Activated CD8-positive, alpha-beta T cell treated with anti-CD3 and anti-CD28 coated beads for 36 hours (primary cell): ENCODE measurements around the gene MCM6. TPM values are rescaled to one million over a fixed set of nuclear protein-coding genes. Genes with fewer than 3 reads are reported as not detected.
"Not testable (repeated sequence)": the region's sequence is repeated elsewhere in the genome, so short reads cannot be mapped to it uniquely, and the experiment has no call there.

Experiments used
- ATAC-seq: fragments of 200-7000 bp; cut with Tn5 transposase; one replicate; pipeline ENCODE4 v1.10.0; 2021; ENCODE audit warnings: mild to moderate bottlenecking, moderate library complexity
- CTCF ChIA-PET: fragments of 350-600 bp; sonication (Branson Sonifier 250); formaldehyde crosslinking; loops from one replicate; lab custom pipeline; 2021; ENCODE audit warnings: antibody characterized with exemption; lab: Charles Lee
- POLR2A ChIA-PET: fragments of 350-600 bp; sonication (Branson Sonifier 250); formaldehyde crosslinking; loops from one replicate; lab custom pipeline; 2021; ENCODE audit warnings: antibody characterized with exemption; lab: Charles Lee
- DNase-seq: peaks from one replicate; pipeline ENCODE4 v3.0.0-alpha.2; 2020
- H3K27ac Mint-ChIP-seq: one replicate; pipeline ENCODE4 v1.8.0; 2021; ENCODE audit warnings: mild to moderate bottlenecking, mixed read lengths
- H3K27me3 Mint-ChIP-seq: one replicate; pipeline ENCODE4 v1.8.0; 2021; ENCODE audit warnings: mixed read lengths
- H3K36me3 Mint-ChIP-seq: one replicate; pipeline ENCODE4 v1.8.0; 2021; ENCODE audit warnings: low read depth, mixed read lengths
- H3K4me1 Mint-ChIP-seq: one replicate; pipeline ENCODE4 v1.8.0; 2021; ENCODE audit warnings: low read depth, mixed read lengths
- H3K4me3 Mint-ChIP-seq: one replicate; pipeline ENCODE4 v1.8.0; 2021; ENCODE audit warnings: mild to moderate bottlenecking, moderate library complexity, mixed read lengths
- H3K9me3 Mint-ChIP-seq: one replicate; pipeline ENCODE4 v1.8.0; 2021; ENCODE audit warnings: mixed read lengths
- CTCF ChIP-seq: fragments of 200-600 bp; IDR thresholded peaks from one replicate; pipeline ENCODE4 v1.8.0; 2022; ENCODE audit warnings: antibody characterized with exemption, mild to moderate bottlenecking
- intact Hi-C: fragments of 100-400 bp; cut with micrococcal nuclease; formaldehyde crosslinking; loops from one replicate; pipeline ENCODE4 v1.10.0; 2022
- total RNA-seq, 2 experiments: library from RNA; stranded (reverse); gene quantifications; one replicate each; pipeline ENCODE4 v1.2.3, GENCODE V29; 2021

Gene MCM6
- total RNA-seq, 2 experiments from 2014 or later: 229 to 234 TPM

GRCh38 chr2:135812907-135813511 is 63.2 kb downstream of the MCM6 start:
- DNase-seq (no peak), ATAC-seq (no peak)
- ChIA-PET CTCF (interaction anchor here (0.9 to 15.9 kb wide), 2 partner anchors 15 to 53 kb away, joined by 3 to 145 read pairs; no protein-coding TSS in a partner anchor), POLR2A (interaction anchor here (0.9 kb wide), 1 partner anchor 15 kb away, joined by 3 read pairs; no protein-coding TSS in a partner anchor)
- Mint-ChIP-seq H3K36me3 (peaks cover 4% of the 10 kb centered on the region), H3K4me3 (no peak overlapping the region), H3K9me3 (peaks cover 11% of the 10 kb centered on the region), H3K4me1 (peaks cover 30% of the 10 kb centered on the region), H3K27ac (no peak overlapping the region), H3K27me3 (no peaks in the 10 kb centered on the region)
- intact Hi-C loops: no loop called here
- TF ChIP-seq CTCF: no peak

- DNase-seq, intact Hi-C loops, H3K27ac Mint-ChIP-seq, H3K4me1 Mint-ChIP-seq, ATAC-seq, H3K27me3 Mint-ChIP-seq, POLR2A ChIA-PET, H3K4me3 Mint-ChIP-seq, H3K36me3 Mint-ChIP-seq, H3K9me3 Mint-ChIP-seq: not testable (repeated sequence)
- CTCF ChIA-PET: interaction anchor here (15.9 kb wide), 1 partner anchor 10 kb away, joined by 145 read pairs; no protein-coding TSS in a partner anchor
These were observed 68.4 kb downstream of the MCM6 start for GRCh38 chr2:135807874-135808273.

- no peak for TF ChIP-seq CTCF
- POLR2A ChIA-PET: interaction anchor here (1.5 kb wide), 1 partner anchor 13 kb away, joined by 4 read pairs; no protein-coding TSS in a partner anchor
- no peaks in the 10 kb centered on the region for H3K27me3 Mint-ChIP-seq
- peaks cover 20% of the 10 kb centered on the region for H3K9me3 Mint-ChIP-seq
- ATAC-seq (no peak), DNase-seq (no peak)
- peaks cover 5% of the 10 kb centered on the region for H3K4me1 Mint-ChIP-seq
- H3K36me3 Mint-ChIP-seq: peaks cover 15% of the 10 kb centered on the region
- H3K27ac Mint-ChIP-seq: no peak overlapping the region
- intact Hi-C loops: no loop called here
- no peak overlapping the region for H3K4me3 Mint-ChIP-seq
- CTCF ChIA-PET: interaction anchor here (1.4 to 2.0 kb wide), 3 partner anchors 11 to 20 kb away, joined by 4 to 5 read pairs (median 4); no protein-coding TSS in a partner anchor
These were observed 73.0 kb downstream of the MCM6 start for GRCh38 chr2:135803278-135803677.

GRCh38 chr2:135802350-135802749 is 73.9 kb downstream of the MCM6 start:
- ChIA-PET POLR2A (interaction anchor here (1.5 kb wide), 1 partner anchor 12 kb away, joined by 4 read pairs; no protein-coding TSS in a partner anchor), CTCF (interaction anchor here (1.4 to 2.0 kb wide), 3 partner anchors 12 to 19 kb away, joined by 4 to 5 read pairs (median 4); no protein-coding TSS in a partner anchor)
- Mint-ChIP-seq H3K27me3 (no peaks in the 10 kb centered on the region), H3K27ac (no peak overlapping the region), H3K4me3 (no peak overlapping the region), H3K36me3 (peaks cover 15% of the 10 kb centered on the region), H3K4me1 (peaks cover 7% of the 10 kb centered on the region), H3K9me3 (peaks cover 20% of the 10 kb centered on the region)
- no peak for TF ChIP-seq CTCF
- intact Hi-C loops: no loop called here
- DNase-seq (no peak), ATAC-seq (no peak)

- no peak overlapping the region for H3K4me3 Mint-ChIP-seq
- H3K36me3 Mint-ChIP-seq: peaks cover 15% of the 10 kb centered on the region
- CTCF ChIA-PET: interaction anchor here (0.8 to 6.3 kb wide), 8 partner anchors 11 to 50 kb away, joined by 3 to 145 read pairs (median 4); no protein-coding TSS in a partner anchor
- POLR2A ChIA-PET: no interaction called here
- TF ChIP-seq CTCF: no peak
- DNase-seq (no peak), ATAC-seq (no peak)
- no peak overlapping the region for H3K27ac Mint-ChIP-seq
- no peaks in the 10 kb centered on the region for H3K27me3 Mint-ChIP-seq
- peaks cover 8% of the 10 kb centered on the region for H3K4me1 Mint-ChIP-seq
- H3K9me3 Mint-ChIP-seq: peaks cover 20% of the 10 kb centered on the region
- intact Hi-C loops: no loop called here
These were observed 75.5 kb downstream of the MCM6 start for GRCh38 chr2:135800513-135801460.
